ENCODE measurements around the gene KCNN1. TPM values are rescaled to one million over a fixed set of nuclear protein-coding genes. Genes with fewer than 3 reads are reported as not detected.
A peak's percentile ranks its signal among the peaks of the same experiment; 100 is the strongest.

KCNN1 gene
- total RNA-seq, 1 donor, result not detected

DNA sequence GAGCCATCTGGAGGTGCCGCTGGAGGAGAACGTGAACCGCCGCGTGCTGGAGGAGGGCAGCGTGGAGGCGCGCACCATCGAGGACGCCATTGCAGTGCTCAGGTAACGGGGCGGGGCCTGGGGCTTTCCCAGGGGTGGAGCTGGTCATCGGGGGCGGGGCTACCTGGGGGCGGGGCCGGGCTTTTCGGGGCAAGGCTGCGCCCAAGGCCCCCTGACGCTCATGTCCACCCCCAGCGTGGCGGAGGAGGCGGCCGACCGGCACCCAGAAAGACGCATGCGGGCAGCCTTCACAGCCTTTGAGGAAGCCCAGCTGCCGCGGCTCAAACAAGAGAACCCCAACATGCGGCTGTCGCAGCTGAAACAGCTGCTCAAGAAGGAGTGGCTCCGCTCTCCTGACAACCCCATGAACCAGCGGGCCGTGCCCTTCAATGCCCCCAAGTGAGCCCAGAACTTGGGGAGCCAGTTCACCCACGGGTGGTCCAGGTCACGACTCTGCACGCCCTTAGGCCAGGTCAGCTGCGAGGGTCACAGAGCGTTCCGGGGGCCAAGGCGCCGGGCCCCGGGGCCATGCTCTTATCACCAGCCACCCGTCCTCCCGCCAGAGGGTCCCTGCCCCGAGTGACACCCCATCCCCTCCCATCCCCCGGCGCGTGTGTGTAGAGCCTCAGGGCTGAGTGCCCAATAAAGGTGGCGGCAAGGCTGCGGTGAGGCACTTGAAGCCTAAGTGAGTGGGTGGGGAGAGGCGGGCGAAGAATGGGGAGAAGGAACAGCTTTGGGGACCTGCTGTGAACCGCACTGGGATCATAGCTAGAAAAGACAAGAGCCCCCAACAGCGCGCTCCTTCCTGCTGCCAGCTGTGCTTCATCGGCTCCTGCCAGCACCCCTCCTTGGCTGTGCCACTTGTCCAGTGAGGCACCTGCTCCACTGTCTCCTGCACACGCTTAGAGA is 23.4 kb upstream of the KCNN1 start:
- H3K9me3 ChIP-seq (ENCODE audit: low read depth, low read length), result no peaks in the 10 kb centered on the region
- peaks cover under 1% of the 10 kb centered on the region for H3K27me3 ChIP-seq (ENCODE audit: insufficient read depth, low read length)
- peaks cover 20% of the 10 kb centered on the region for H4K20me1 ChIP-seq (ENCODE audit: insufficient read depth, low read length)
- no peak overlapping the region for H3K4me2 ChIP-seq (ENCODE audit: insufficient read depth, low read length)
- no peaks in the 10 kb centered on the region for H3K36me3 ChIP-seq (ENCODE audit: insufficient read depth, low read length)
- no peaks in the 10 kb centered on the region for H3K79me2 ChIP-seq (ENCODE audit: insufficient read depth, low read length)
- TF ChIP-seq, protein P1, sequence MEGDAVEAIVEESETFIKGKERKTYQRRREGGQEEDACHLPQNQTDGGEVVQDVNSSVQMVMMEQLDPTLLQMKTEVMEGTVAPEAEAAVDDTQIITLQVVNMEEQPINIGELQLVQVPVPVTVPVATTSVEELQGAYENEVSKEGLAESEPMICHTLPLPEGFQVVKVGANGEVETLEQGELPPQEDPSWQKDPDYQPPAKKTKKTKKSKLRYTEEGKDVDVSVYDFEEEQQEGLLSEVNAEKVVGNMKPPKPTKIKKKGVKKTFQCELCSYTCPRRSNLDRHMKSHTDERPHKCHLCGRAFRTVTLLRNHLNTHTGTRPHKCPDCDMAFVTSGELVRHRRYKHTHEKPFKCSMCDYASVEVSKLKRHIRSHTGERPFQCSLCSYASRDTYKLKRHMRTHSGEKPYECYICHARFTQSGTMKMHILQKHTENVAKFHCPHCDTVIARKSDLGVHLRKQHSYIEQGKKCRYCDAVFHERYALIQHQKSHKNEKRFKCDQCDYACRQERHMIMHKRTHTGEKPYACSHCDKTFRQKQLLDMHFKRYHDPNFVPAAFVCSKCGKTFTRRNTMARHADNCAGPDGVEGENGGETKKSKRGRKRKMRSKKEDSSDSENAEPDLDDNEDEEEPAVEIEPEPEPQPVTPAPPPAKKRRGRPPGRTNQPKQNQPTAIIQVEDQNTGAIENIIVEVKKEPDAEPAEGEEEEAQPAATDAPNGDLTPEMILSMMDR (IDR thresholded peaks at IDR 0.05; ENCODE audit: extremely low read depth, low read depth, low read length), result no peak
- no peak overlapping the region for H3K27ac ChIP-seq (ENCODE audit: low read depth, low read length)
- H3K4me3 ChIP-seq (ENCODE audit: insufficient read depth, low read length), result no peak overlapping the region
- peak; percentile 83 for DNase-seq (ENCODE audit: insufficient read length, low spot score, missing footprints)
- H3K4me1 ChIP-seq (ENCODE audit: insufficient read depth, low read length), result peaks cover 12% of the 10 kb centered on the region
- no peak overlapping the region for H2AFZ ChIP-seq (ENCODE audit: low read length)

DNA sequence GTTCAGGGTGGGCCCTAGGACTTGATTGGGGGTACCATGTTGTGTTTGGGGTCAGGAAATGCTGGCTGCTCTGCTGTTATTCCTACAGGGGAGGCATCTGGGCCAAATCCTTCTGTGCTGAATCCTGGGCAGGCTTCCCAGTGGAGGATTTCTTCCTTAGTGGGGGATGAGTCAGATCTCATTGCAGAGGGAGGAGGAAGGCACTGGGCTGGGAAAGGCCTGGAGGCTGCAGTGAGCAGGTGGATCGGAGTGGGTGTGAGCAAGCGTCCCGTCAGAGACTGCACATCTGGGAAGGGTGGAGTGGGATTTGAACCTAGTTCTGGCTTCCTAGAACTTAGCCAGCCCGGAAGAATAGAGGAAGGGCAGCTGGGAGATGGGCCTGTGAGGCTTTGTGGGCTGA is 22.6 kb upstream of the KCNN1 start:
- H3K4me3 ChIP-seq (ENCODE audit: insufficient read depth, low read length), result no peak overlapping the region
- no peaks in the 10 kb centered on the region for H3K36me3 ChIP-seq (ENCODE audit: insufficient read depth, low read length)
- peaks cover 16% of the 10 kb centered on the region for H4K20me1 ChIP-seq (ENCODE audit: insufficient read depth, low read length)
- H3K79me2 ChIP-seq (ENCODE audit: insufficient read depth, low read length), result no peaks in the 10 kb centered on the region
- no peak overlapping the region for H3K27ac ChIP-seq (ENCODE audit: low read depth, low read length)
- H3K27me3 ChIP-seq (ENCODE audit: insufficient read depth, low read length), result peaks cover 8% of the 10 kb centered on the region
- peak; percentile 99 for DNase-seq (ENCODE audit: insufficient read length, low spot score, missing footprints)
- H3K4me1 ChIP-seq (ENCODE audit: insufficient read depth, low read length), result peaks cover 12% of the 10 kb centered on the region
- H3K4me2 ChIP-seq (ENCODE audit: insufficient read depth, low read length), result no peak overlapping the region
- H2AFZ ChIP-seq (ENCODE audit: low read length), result no peak overlapping the region
- TF ChIP-seq, protein P1 (IDR thresholded peaks at IDR 0.05; ENCODE audit: extremely low read depth, low read depth, low read length), result no peak
- no peaks in the 10 kb centered on the region for H3K9me3 ChIP-seq (ENCODE audit: low read depth, low read length)

DNA sequence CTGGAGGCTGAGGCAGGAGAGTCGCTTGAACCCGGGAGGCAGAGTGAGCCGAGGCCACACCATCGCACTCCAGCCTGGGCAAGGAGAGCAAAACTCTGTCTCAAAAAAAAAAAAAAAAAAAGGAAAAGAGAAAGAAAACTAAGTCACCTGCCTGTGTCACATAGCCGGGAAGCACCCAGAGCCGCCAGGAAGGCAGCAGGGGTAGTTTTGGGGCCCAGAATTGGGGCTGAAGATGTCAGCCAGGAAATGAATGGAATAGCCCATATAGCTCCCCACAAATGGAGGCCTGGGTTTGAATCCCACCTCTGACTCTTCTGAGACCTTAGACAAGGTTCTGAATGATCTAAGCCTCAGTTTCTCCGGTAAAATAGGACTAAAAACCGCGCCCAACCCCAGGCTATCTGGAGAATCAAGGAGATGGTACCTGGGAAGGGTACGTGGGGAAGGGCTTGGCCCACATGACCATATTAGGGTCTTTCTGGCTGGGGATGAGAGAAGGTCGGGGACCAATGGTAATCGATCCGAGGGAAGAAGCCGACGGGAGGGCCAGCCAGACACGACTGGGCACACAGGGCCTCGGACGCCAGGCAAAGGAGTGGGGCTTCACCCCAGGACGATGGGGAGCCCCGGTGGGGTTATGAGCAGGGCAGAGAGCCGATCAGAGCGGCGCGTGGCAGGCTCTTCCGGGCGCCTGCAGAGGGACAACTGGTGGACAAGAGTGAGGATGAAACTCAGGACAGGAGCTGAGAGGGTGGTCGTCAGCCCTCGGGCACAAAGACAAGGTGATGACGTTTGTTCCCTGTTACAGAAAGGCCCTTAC is 19.7 kb upstream of the KCNN1 start:
- H3K27me3 ChIP-seq (ENCODE audit: insufficient read depth, low read length), result peaks cover 36% of the 10 kb centered on the region
- H3K4me1 ChIP-seq (ENCODE audit: insufficient read depth, low read length), result peaks cover 12% of the 10 kb centered on the region
- peak overlapping the region; percentile 73 for H3K4me3 ChIP-seq (ENCODE audit: insufficient read depth, low read length)
- H3K79me2 ChIP-seq (ENCODE audit: insufficient read depth, low read length), result no peaks in the 10 kb centered on the region
- no peaks in the 10 kb centered on the region for H3K9me3 ChIP-seq (ENCODE audit: low read depth, low read length)
- H4K20me1 ChIP-seq (ENCODE audit: insufficient read depth, low read length), result peaks cover 16% of the 10 kb centered on the region
- H3K36me3 ChIP-seq (ENCODE audit: insufficient read depth, low read length), result no peaks in the 10 kb centered on the region
- H3K27ac ChIP-seq (ENCODE audit: low read depth, low read length), result peak overlapping the region; percentile 48
- DNase-seq (ENCODE audit: insufficient read length, low spot score, missing footprints), result peak; percentile 88
- TF ChIP-seq, protein P1 (IDR thresholded peaks at IDR 0.05; ENCODE audit: extremely low read depth, low read depth, low read length), result no peak
- H2AFZ ChIP-seq (ENCODE audit: low read length), result peak overlapping the region; percentile 83
- H3K4me2 ChIP-seq (ENCODE audit: insufficient read depth, low read length), result peak overlapping the region; percentile 93
